Measurements from ENCODE around the gene DNMT3A.

DNMT3A gene

DNA sequence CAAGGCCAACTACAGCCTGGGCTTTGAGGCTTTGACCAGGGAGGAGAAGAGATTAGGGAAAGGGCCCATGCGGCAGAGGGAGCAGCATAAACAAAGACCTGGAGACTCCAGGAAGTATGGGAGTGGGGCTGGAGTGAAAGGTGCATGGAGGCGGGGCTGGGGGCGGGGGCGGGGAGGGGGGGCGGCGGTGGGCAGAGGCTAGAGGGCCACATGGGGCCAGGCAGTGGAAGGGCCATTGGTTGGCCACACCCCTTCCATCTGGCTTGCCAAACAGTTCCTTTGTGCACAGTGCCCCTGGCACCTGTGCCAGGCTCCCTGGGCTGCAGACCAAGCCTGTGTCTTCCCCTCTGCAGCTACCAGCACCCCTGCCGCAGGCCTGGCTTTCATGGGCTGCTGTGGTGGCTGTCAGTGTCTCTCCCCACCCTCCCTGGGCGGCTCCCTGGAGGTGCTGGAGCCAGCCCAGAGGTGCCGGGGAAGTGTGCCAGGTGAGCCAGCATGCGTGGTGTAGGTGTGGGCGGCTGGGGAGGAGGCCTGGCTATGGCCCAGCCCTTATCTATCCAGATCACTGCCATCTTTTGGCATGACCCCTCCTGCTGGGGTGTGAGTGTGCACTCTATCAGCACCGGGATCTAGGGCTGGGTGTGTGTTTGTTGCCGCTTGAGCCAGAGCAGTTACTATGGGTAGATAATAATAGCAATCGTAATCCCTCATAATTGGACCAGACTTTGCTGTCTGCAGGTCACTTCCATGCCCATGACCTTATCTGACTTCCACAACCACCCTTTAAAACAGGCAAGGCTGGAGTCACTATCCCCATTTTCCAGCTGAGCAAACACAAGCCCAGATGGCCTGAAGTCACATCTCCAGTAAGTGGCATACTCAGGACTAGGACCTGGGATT is 30.5 kb downstream of the DNMT3A start:
- peak in 1 of 10 donors; percentile 73 for DNase-seq
- intact Hi-C loops (cut with DNase I), result no loop called here

DNA sequence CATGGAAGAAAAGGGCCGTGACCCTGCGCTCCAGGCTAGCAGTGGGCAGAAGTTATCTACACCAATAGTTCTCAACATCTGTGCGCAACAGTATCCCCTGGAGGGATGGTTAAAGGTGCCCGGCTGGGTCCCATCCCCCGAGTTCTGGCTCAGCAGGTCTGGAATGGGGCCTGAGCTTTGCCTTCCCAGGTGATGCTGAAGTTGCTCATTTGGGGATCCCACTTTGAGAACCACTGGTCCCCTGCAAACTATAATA is 31.1 kb downstream of the DNMT3A start:
- peak in 1 of 10 donors; percentile 58 for DNase-seq
- intact Hi-C loops (cut with DNase I), result no loop called here

GRCh38 chr2:25309402-25309801 is 32.3 kb downstream of the DNMT3A start:
- intact Hi-C loops (cut with DNase I), result no loop called here
- peak in 9 of 10 donors; percentile 66 to 95 (median 78) for DNase-seq

DNA sequence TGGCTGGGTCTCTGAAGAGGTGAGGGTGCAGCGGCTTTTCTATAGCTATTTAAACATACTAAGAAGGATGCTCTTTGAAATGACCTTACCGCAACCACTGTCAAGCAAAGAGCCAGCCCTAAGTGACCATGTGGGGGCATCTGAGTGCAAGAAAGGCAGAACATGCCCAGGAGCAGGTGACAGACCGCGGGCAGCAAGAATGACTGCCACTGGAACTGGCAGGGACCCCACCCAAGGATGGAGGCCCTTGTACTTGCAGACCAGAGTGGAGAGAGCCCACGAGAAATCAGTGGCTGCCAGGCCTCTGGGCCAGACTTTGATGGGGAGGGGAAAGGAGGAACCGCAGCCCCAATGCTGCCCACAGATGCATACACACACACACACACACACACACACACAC is 33.1 kb downstream of the DNMT3A start:
- intact Hi-C loops (cut with DNase I), result no loop called here
- peak in 2 of 10 donors; percentile 45 to 86 for DNase-seq

DNA sequence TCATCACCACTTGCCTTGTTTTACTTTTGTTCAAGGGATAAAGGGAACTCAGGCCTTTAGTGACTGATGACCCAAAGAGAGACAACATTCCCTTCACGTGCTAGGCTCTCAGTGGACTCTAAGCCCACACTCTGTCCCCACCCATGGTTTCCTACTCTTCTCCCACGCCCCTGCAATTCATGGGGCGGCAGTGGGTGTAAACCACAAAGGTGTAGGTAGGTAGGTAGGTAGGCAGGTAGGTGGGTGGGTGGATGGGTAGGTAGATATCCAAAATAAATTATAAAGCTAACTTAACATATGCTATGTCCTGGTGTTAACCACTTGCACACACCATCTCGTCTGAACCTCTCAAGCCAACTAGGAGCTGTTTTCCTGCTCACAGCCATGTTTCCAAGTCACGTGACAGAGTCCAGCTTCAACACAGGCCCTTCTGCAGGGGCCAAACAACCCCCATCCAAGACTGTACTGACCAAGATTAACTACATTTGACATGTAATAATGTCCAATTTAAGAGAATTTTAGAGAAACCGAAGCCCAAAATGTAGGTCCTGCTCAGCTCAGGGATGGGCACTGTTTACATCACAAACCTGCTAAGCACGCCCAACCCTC is 33.7 kb downstream of the DNMT3A start:
- intact Hi-C loops (cut with DNase I), result no loop called here
- peak in 1 of 10 donors; percentile 54 for DNase-seq

DNA sequence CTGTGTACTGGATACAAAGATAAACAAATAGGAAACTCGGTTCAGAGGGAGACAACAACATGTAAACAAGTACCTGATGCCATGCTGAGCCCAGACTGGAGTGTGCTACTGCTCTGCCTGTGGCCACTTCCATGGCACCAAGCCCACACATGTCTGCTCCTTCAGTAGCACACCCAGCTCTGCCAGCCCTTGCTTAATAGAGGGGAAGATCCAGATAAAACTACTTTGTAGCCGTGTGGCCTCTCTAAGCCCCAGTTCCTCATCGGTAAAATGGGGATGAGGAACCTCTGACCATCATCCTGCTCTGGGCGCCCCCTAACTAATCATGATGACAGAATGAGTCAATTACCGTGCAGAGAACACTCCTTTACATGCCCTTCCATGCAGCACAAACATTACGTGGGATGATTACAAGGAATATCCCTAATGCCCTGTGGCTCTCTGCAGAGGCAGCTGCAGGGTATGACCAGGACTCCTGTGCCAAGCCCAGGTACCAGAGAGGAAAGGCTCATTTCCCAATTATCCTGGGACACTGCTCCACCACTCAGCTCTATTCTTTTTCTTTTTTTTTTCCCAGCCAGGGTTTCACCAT is 34.9 kb downstream of the DNMT3A start:
- intact Hi-C loops (cut with DNase I), result no loop called here
- peak in 1 of 10 donors; percentile 88 for DNase-seq

- intact Hi-C loops (cut with DNase I), result no loop called here
- peak in 6 of 10 donors; percentile 52 to 93 (median 69) for DNase-seq
Measured at GRCh38 chr2:25305775-25306174, 36.0 kb downstream of the DNMT3A start.

GRCh38 chr2:25304826-25305596 is 36.7 kb downstream of the DNMT3A start:
- no peak for DNase-seq
- intact Hi-C loops (cut with DNase I), result no loop called here

DNA sequence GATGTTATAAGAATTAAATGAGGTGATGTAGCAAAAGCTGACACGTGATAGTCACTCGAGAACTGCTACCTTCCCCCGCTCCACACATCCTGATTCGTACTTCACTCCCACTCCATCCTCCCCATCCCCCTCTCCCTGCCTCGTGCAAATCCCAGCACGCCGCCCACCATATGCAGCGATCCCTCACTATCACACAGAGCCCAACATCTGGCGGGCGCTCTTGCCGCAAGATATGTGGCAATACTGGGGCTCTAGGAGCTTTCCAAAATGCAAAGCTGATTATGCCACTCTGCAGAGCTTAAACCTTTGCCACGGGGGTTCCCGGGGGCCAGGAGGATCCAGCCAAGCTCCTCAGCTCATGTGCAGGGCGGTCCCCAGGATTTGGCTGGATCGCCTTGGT is 37.4 kb downstream of the DNMT3A start:
- intact Hi-C loops (cut with DNase I), result no loop called here
- DNase-seq, result peak in 2 of 10 donors; percentile 81 to 86

DNA sequence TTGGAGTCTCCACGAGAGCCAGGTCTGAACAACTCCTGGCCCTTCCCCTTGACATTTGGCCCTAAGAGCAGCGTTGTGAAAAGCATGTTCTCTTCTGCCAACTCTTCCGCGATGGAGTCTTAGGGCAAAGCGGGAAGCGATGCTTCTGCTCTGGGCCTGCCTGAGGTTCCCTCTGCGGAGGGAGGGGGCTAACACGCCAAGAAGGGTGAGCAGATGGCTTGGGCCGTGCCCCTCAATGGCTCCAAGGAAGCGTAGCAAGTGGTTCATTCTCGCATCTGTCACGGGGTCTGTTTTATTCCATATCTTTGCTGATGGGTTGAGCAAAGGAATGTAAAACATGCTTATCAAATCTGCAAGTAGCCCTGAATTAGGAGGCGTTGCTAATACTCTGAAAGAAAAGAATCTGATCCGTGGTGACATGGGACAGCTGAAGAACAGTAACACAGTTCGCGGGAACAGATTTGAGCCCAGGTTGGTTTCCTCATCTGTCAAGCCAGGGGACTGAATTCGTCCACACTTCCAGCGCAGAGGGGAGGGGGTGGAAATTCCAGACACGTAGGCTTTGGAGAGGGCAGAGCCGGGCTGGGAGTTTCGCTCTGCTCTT is 38.0 kb downstream of the DNMT3A start:
- intact Hi-C loops (cut with DNase I), result no loop called here
- no peak for DNase-seq

DNA sequence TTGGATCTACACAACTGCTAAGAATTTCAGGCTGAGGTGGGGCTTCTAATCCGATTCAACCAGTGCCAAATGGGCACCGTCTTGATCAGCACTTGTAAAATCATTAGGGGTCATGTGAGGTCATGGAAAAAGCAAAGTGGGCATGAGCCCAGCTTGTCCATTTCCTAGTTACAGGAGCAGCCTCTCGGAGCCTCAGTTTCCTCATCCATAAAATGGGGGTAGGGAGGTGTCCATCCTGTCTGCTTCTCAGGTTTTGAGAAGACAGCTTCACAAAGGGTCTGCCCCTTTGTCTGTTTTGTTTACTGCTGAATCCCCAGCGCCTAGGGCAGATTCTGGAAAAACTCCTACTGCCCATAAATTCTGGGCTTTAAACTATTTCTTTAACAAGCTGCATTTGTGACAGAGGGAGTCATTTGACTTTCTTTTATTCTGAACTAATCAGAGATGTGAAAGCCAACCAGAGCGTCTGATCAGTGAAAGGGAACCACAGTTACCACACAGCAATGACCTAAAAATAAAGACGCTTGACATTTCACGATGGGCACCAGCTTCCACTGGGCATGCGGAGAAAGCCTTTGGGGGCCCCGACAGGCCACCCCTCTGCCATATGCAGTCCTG is 38.9 kb downstream of the DNMT3A start:
- intact Hi-C loops (cut with DNase I), result no loop called here
- no peak for DNase-seq

DNA sequence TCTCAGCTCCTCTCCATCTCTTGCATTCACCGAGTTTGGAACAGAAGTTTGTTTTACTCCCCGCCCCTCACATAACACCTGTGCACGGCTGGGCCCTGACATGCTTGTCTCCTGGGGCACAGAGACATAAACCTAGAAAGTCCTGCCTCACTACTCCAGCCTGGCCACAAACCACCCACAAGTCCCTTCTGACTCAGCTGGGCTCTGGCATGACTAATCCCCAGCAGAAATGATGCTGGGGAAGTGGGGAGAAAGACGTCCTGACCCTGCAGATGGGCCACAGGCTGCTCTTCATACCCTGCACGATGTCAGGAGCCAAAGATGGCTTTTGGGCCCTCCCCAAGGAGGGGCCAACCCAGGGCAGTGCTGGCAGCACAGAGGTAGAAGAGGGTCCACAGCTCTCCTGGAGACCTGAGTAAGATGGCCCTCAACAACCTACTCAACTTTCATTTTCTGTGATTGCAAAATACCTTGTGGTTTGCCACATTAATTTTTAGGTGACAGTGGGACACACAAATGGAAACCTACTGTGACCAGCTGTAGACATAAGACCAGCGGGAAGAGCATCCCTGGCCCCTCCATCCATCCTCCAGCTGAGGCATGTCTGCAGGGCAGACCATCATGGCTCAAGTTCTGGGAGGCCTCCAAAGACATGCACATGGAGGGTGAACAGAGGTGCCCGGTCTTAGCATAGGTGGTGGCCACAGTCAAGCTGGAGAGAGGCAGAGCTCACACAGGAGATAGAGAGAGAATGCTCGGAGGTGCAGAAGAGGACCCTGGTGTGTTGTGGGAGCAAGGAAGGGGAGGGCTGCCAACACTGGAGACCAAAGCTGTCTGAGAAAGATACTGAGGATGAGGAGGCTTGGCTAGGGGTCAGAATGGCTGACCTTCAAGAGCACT is 40.0 kb downstream of the DNMT3A start:
- intact Hi-C loops (cut with DNase I), result no loop called here
- DNase-seq, result peak in 1 of 10 donors; percentile 87

GRCh38 chr2:25300001-25300400 is 41.7 kb downstream of the DNMT3A start:
- DNase-seq, result no peak
- intact Hi-C loops (cut with DNase I), result no loop called here

DNA sequence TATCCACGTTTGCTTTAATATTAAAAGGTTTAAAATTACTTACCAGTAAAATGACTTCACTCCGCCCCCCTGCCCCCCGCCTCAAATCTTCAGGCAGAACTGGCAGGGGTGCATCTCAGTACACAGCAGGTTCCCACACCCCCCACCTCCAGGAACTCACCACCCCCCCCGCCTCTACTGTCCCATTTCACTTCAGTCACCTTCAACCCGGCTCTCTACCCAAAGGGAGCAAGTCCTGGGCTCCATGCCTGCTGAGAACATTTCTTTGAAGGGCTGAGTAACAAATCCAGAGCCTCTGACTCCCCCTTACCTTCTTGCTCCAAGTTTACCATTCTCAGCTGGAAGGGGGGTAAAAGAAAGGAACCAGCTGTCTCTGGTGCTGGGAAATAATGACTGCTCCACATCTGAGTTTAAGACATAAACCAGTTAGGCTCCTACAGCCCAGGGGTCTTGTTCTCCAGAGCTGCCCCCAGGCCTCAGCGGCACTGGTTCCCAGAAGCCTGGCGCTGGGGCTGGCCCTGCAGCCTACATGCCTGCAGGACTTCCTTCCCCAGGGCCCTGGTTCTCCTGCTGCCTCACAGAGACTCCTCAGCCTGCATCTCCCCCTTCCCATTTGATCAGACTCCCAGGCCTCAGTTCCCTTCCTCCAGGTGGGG is 42.8 kb downstream of the DNMT3A start:
- DNase-seq, result no peak
- intact Hi-C loops (cut with DNase I), result no loop called here

GRCh38 chr2:25297738-25298137 is 44.0 kb downstream of the DNMT3A start:
- DNase-seq, result no peak
- intact Hi-C loops (cut with DNase I), result no loop called here

- intact Hi-C loops (cut with DNase I), result no loop called here
- no peak for DNase-seq
Measured at GRCh38 chr2:25295621-25296020, 46.1 kb downstream of the DNMT3A start.

DNA sequence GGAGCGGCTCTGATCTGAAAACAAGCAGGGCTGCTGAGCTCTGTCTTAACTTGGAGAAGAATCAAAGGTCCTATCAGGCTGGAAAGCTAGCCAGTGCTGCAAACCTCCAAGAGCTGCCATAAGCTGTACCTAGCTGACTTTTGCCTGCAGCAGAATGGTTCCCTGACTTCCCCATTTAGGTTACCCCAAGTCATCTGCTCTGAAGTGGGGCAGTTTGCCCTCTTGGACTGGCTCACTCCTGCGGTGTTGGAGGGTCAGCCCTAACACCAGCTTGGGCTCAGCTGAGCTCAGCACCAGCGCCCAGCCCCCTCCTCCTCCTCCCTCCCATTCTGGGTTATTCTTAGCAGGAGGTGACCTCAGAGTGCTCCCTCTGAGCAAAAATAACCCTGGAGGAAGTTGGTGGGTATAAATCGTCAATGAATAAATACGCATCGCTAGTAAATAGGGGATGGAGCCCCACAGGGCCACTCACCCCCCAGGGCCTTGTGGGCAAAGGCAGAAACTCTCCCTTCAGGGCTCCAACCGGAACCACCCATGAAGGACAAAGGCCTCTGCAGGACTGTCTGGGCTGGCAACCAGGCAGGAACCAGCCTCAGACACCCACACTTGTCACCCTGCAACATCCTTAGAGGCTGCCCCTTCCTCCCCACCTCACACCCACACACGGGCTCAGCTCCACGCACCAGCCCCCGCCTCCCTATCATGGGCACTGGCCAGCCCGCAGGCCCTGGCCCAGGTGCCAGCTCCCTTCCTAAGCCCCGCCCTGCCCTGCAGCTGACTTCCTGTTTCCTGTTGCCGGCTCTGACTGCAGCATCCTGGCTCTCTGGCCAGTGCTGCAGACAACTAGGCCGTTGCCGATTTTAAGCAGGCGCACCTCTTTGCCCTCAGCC is 46.9 kb downstream of the DNMT3A start:
- intact Hi-C loops (cut with DNase I), result no loop called here
- peak; percentile 70 to 97 (median 80) for DNase-seq
